ENCODE measurements around the gene CD44. TPM values are rescaled to one million over a fixed set of nuclear protein-coding genes. Genes with fewer than 3 reads are reported as not detected.

Gene CD44
- total RNA-seq, 1 experiment from 2014 or later = 15.9 TPM

DNA sequence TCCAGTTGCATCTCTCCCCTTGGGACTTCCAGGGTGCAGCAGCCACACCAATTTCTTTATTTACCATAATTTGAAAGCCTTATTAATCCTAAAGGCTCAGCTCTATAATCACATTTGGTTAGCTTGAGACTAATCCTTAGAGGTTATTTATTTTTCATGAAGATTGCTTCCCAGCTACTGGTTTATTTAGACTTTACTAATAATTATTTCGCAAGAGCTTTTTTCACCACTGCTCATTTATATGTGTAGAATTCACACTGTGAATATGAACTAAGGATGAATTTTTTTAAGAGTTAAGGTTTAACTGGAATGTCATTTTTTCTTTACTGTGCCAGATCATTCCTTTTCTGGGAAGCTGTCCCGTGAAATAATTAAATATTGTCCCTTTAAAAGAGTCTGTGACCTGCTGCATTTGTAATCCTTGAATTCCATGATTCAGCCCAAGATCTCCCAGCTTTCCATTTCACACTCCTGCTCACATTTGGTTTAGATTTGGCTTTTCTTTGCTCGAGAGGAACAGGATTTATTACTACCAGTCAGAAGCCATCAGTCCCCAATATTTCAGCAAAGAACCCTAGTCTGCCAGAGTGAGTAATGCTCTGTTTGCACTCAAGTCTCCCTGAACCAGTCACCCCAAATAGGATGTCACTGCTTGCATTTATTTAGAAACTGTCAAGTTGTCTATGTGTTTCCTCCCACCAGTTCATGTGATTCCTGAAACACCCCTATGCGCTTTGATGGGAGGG lies 4.4 kb upstream of the CD44 start:
- BruUV-seq (replicated peaks) = no TSS peak
- POLR2A ChIA-PET (ENCODE audit: low non-redundant PET) = interaction anchor here (0.7 kb wide), 1 partner anchor 75 kb away, joined by 3 read pairs; no protein-coding TSS in a partner anchor

DNA sequence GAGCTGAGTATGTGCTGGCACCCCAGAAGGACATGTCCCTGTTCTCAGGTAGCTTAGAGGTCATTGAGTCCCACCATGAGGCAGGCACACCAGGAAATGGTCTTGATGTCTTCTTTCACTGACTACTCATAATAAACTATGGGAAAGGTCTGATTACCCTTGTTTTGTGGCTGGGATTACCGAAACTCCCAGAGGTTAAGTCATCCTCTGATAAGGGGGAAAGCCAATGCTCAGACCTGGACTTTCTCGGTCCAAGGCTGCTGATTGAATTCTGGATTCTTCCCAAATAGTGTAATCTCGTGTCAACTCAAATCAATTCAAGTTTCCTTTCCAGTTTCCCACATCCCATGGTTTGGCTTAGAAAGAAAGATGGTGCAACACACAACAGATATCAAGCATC lies 3.7 kb upstream of the CD44 start:
- no peak for TF ChIP-seq EZH2 (IDR thresholded peaks at IDR 0.05; ENCODE audit: borderline replicate concordance, low read depth, low read length, poor library complexity, severe bottlenecking)
- TF ChIP-seq CTCF (conservative IDR thresholded peaks at IDR 0.05; ENCODE audit: low read depth, low read length) = no peak
- Histone ChIP-seq H3K4me1 (ENCODE audit: insufficient read depth, low read length, poor library complexity, severe bottlenecking) (peaks cover 9% of the 10 kb centered on the region), H3K27me3 (replicated peaks; ENCODE audit: insufficient read depth, low read depth, low read length, poor library complexity) (peaks cover 92% of the 10 kb centered on the region), H3K36me3 (ENCODE audit: insufficient read depth, low read length, poor library complexity, severe bottlenecking) (no peaks in the 10 kb centered on the region), H3K4me3 (ENCODE audit: low read depth, low read length, poor library complexity, severe bottlenecking) (no peak overlapping the region), H3K9me3 (ENCODE audit: low read depth, low read length, poor library complexity, severe bottlenecking) (no peaks in the 10 kb centered on the region), H3K27ac (ENCODE audit: low read depth, low read length, poor library complexity, severe bottlenecking) (no peak overlapping the region)
- POLR2A ChIA-PET (ENCODE audit: low non-redundant PET) = interaction anchor here (0.7 kb wide), 1 partner anchor 76 kb away, joined by 3 read pairs; no protein-coding TSS in a partner anchor
- CTCF ChIA-PET = no interaction called here
- DNase-seq (ENCODE audit: low spot score) = no peak
- intact Hi-C loops (cut with micrococcal nuclease; ENCODE audit: unreplicated experiment) = no loop called here
- BruUV-seq (replicated peaks) = no TSS peak

More for the DNA sequence above, 4.4 kb upstream of the CD44 start:
- CTCF ChIA-PET = no interaction called here
- Histone ChIP-seq H3K36me3 (ENCODE audit: insufficient read depth, low read length, poor library complexity, severe bottlenecking) (no peaks in the 10 kb centered on the region), H3K27ac (ENCODE audit: low read depth, low read length, poor library complexity, severe bottlenecking) (no peak overlapping the region), H3K4me3 (ENCODE audit: low read depth, low read length, poor library complexity, severe bottlenecking) (no peak overlapping the region), H3K4me1 (ENCODE audit: insufficient read depth, low read length, poor library complexity, severe bottlenecking) (peaks cover 5% of the 10 kb centered on the region), H3K27me3 (replicated peaks; ENCODE audit: insufficient read depth, low read depth, low read length, poor library complexity) (peaks cover 86% of the 10 kb centered on the region), H3K9me3 (ENCODE audit: low read depth, low read length, poor library complexity, severe bottlenecking) (no peaks in the 10 kb centered on the region)
- intact Hi-C loops (cut with micrococcal nuclease; ENCODE audit: unreplicated experiment) = no loop called here
- TF ChIP-seq CTCF (conservative IDR thresholded peaks at IDR 0.05; ENCODE audit: low read depth, low read length) (no peak), EZH2 (IDR thresholded peaks at IDR 0.05; ENCODE audit: borderline replicate concordance, low read depth, low read length, poor library complexity, severe bottlenecking) (no peak)
- no peak for DNase-seq (ENCODE audit: low spot score)

DNA sequence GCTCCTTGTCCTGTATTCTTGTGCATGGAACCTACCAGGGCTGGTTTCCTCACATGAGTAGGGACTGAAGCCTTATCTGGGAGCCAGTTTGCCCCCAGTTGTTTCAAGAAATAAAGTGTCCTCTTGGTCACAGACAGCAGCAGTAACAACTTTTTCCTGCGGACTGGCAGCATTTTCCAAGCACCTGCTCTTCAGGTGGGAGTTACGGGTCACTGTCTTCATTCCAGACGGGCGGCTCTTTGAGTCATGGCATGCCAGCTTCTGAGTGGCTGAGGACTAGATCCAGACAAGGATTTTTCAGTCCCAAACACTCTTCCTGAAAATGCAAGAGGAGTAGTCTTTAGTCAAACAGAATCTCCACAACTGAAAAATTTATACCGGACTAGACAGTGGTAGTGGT lies 2.7 kb upstream of the CD44 start:
- peaks cover 88% of the 10 kb centered on the region for H3K27me3 ChIP-seq (replicated peaks; ENCODE audit: insufficient read depth, low read depth, low read length, poor library complexity)
- no peak overlapping the region for H3K4me3 ChIP-seq (ENCODE audit: low read depth, low read length, poor library complexity, severe bottlenecking)
- intact Hi-C loops (cut with micrococcal nuclease; ENCODE audit: unreplicated experiment) = no loop called here
- H3K36me3 ChIP-seq (ENCODE audit: insufficient read depth, low read length, poor library complexity, severe bottlenecking) = no peaks in the 10 kb centered on the region
- CTCF ChIA-PET = no interaction called here
- DNase-seq (ENCODE audit: low spot score) = no peak
- no peaks in the 10 kb centered on the region for H3K9me3 ChIP-seq (ENCODE audit: low read depth, low read length, poor library complexity, severe bottlenecking)
- no peak overlapping the region for H3K27ac ChIP-seq (ENCODE audit: low read depth, low read length, poor library complexity, severe bottlenecking)
- peaks cover 9% of the 10 kb centered on the region for H3K4me1 ChIP-seq (ENCODE audit: insufficient read depth, low read length, poor library complexity, severe bottlenecking)
- no TSS peak for BruUV-seq (replicated peaks)
- TF ChIP-seq EZH2 (IDR thresholded peaks at IDR 0.05; ENCODE audit: borderline replicate concordance, low read depth, low read length, poor library complexity, severe bottlenecking) (no peak), CTCF (conservative IDR thresholded peaks at IDR 0.05; ENCODE audit: low read depth, low read length) (no peak)
- POLR2A ChIA-PET (ENCODE audit: low non-redundant PET) = no interaction called here

All from A673 (cell line).